Endothelial cell of umbilical vein (primary cell): Measurements from ENCODE around the gene FRRS1L. TPM values are rescaled to one million over a fixed set of nuclear protein-coding genes. Genes with fewer than 3 reads are reported as not detected.

Experiments used
- BruUV-seq: library from RNA; stranded (reverse); fragments of 400-500 nt; replicated peaks from 2 replicates; lab custom pipeline; 2021; lab: Mats Ljungman, UMichigan
- CTCF ChIA-PET: fragments of 300-600, 350-600 bp; sonication (Branson Sonifier 250); formaldehyde crosslinking; loops from one replicate; lab custom pipeline; 2021; ENCODE audit warnings: antibody characterized with exemption, inconsistent platforms; lab: Charles Lee
- POLR2A ChIA-PET: fragments of 300-600, 350-600 bp; sonication (Branson Sonifier 250); formaldehyde crosslinking; loops from one replicate; lab custom pipeline; 2021; ENCODE audit warnings: antibody characterized with exemption, inconsistent platforms; lab: Charles Lee
- DNase-seq: peaks from one replicate; pipeline ENCODE4 v3.0.0-alpha.2; 2011; ENCODE audit warnings: low read depth, low spot score
- FAIRE-seq: peaks from 2 replicates; lab custom pipeline; 2011; peaks lifted over from hg19 to GRCh38; lab: Jason Lieb, UNC
- H2AFZ ChIP-seq: 2 replicates; pipeline ENCODE4 v1.6.0; 2012; ENCODE audit warnings: low read depth, low read length, control low read depth, inconsistent platforms
- H3K27ac ChIP-seq: 2 replicates; pipeline ENCODE4 v1.5.1; 2011; ENCODE audit warnings: low read depth, mild to moderate bottlenecking, control low read depth, low read length, moderate library complexity; ENCODE audit not compliant: insufficient read depth
- H3K27me3 ChIP-seq, 2 experiments: 2 replicates each; pipeline versions ENCODE4 v1.6.0 to v1.6.1; 2011; ENCODE audit warnings: low read length in 2 of 2, mixed read lengths in 1 of 2; ENCODE audit not compliant: control insufficient read depth in 2 of 2, insufficient read depth in 2 of 2
- H3K36me3 ChIP-seq, 2 experiments: 2 replicates in 1 of 2; 3 replicates in 1 of 2; pipeline ENCODE4 v1.5.1; 2011; ENCODE audit warnings: low read length in 2 of 2, mild to moderate bottlenecking in 1 of 2, moderate library complexity in 1 of 2; ENCODE audit not compliant: control insufficient read depth in 2 of 2, insufficient read depth in 2 of 2; ENCODE audit errors: extremely low read depth in 1 of 2
- H3K4me1 ChIP-seq: 3 replicates; pipeline ENCODE4 v1.5.1; 2011; ENCODE audit warnings: mild to moderate bottlenecking, low read length; ENCODE audit not compliant: control insufficient read depth, insufficient read depth; ENCODE audit errors: extremely low read depth
- H3K4me2 ChIP-seq: 2 replicates; pipeline ENCODE4 v1.6.1; 2011; ENCODE audit warnings: low read length, control low read depth, mixed read lengths; ENCODE audit not compliant: insufficient read depth
- H3K4me3 ChIP-seq, 3 experiments: fragments of 200-600 bp in 1 of 3; sonication (generic), shearing (Covaris generic) in 1 of 3; replicated peaks in 1 of 3; 2 replicates each; pipeline ENCODE4 v1.5.1; 2011 to 2016; ENCODE audit warnings: control low read depth in 3 of 3, low read length in 3 of 3, mild to moderate bottlenecking in 2 of 3, inconsistent platforms in 1 of 3, low read depth in 1 of 3, moderate library complexity in 1 of 3; ENCODE audit not compliant: insufficient read depth in 1 of 3
- H3K79me2 ChIP-seq: 2 replicates; pipeline ENCODE4 v1.6.0; 2012; ENCODE audit warnings: low read length, inconsistent platforms; ENCODE audit not compliant: control insufficient read depth, insufficient read depth
- H3K9ac ChIP-seq: replicated peaks from 2 replicates; pipeline ENCODE3; 2011; ENCODE audit warnings: low read length, control low read depth; ENCODE audit not compliant: insufficient read depth; ENCODE audit errors: extremely low read depth
- H3K9me1 ChIP-seq: replicated peaks from 3 replicates; pipeline ENCODE4 v1.6.0; 2011; ENCODE audit warnings: mild to moderate bottlenecking, low read length; ENCODE audit not compliant: control insufficient read depth, insufficient read depth; ENCODE audit errors: extremely low read depth
- H3K9me3 ChIP-seq: replicated peaks from 2 replicates; pipeline ENCODE4 v1.5.1; 2012; ENCODE audit warnings: low read length, inconsistent platforms; ENCODE audit not compliant: control insufficient read depth, insufficient read depth
- H4K20me1 ChIP-seq: replicated peaks from 2 replicates; pipeline ENCODE3; 2011; ENCODE audit warnings: mild to moderate bottlenecking, low read length; ENCODE audit not compliant: control insufficient read depth, insufficient read depth; ENCODE audit errors: extremely low read depth
- EZH2 ChIP-seq: IDR thresholded peaks from 2 replicates; pipeline ENCODE4 v1.6.1; 2012; ENCODE audit warnings: borderline replicate concordance, low read depth, mild to moderate bottlenecking, moderate library complexity, low read length, inconsistent platforms; ENCODE audit not compliant: severe bottlenecking
- FOS ChIP-seq: IDR thresholded peaks from 2 replicates; pipeline ENCODE4 v1.6.1; 2011; ENCODE audit warnings: mild to moderate bottlenecking, low read length, moderate library complexity, borderline replicate concordance; ENCODE audit not compliant: insufficient read depth
- GATA2 ChIP-seq: IDR thresholded peaks from 2 replicates; pipeline ENCODE4 v1.7.0; 2011; ENCODE audit warnings: low read depth, mild to moderate bottlenecking, moderate library complexity, mixed read lengths, low read length; ENCODE audit not compliant: insufficient read length, insufficient read depth
- JUN ChIP-seq: IDR thresholded peaks from 2 replicates; pipeline ENCODE4 v1.6.1; 2011; ENCODE audit warnings: borderline replicate concordance, low read depth; ENCODE audit not compliant: insufficient read length, insufficient read depth
- MYC ChIP-seq: IDR thresholded peaks from one replicate; pipeline ENCODE4 v1.6.1; 2011; ENCODE audit warnings: mild to moderate bottlenecking, low read depth, low read length
- POLR2A ChIP-seq: IDR thresholded peaks from 2 replicates; pipeline ENCODE4 v1.6.1; 2012; ENCODE audit warnings: low read depth, mild to moderate bottlenecking, control low read depth, low read length
- POLR2AphosphoS5 ChIP-seq: IDR thresholded peaks from 2 replicates; pipeline ENCODE4 v1.6.1; 2012; ENCODE audit warnings: low read depth, mild to moderate bottlenecking, control low read depth, low read length, moderate library complexity; ENCODE audit not compliant: insufficient read depth
- dilution Hi-C: fragments of 300-500 bp; cut with MboI; formaldehyde crosslinking; loops from one replicate; pipeline ENCODE4 v1.15.0; 2019; ENCODE audit warnings: low sequenced_read_pairs; ENCODE audit not compliant: extremely low pct_ligation_motif_present
- intact Hi-C: fragments of 100-400 bp; cut with micrococcal nuclease; formaldehyde crosslinking; loops from one replicate; pipeline ENCODE4 v1.10.0; 2022
- polyA plus RNA-seq, 4 experiments: library from polyadenylated mRNA; depleted of rRNA in 3 of 4; stranded (reverse) in 3 of 4; unstranded in 1 of 4; fragments of >200 nt; gene quantifications; 2 replicates each; pipeline versions ENCODE4 v1.2.1 to v1.2.3, GENCODE V29; 2011 to 2012; ENCODE audit warnings: missing spikeins in 1 of 4
- total RNA-seq: library from RNA; stranded (reverse); gene quantifications from 2 replicates; pipeline ENCODE4 v1.2.3, GENCODE V29; 2021
- TF ChIP-seq, protein P1 (sequence below): IDR thresholded peaks from 2 replicates; pipeline ENCODE4 v1.6.1; 2011; ENCODE audit not compliant: insufficient read depth, insufficient read length
- TF ChIP-seq, protein P2 (sequence below), 2 donors: IDR thresholded peaks; 1 replicate in 1 of 2; 2 replicates in 1 of 2; pipeline ENCODE4 v1.5.1; 2011; ENCODE audit warnings: low read length in 2 of 2, mild to moderate bottlenecking in 2 of 2, moderate library complexity in 2 of 2, control low read depth in 1 of 2, inconsistent platforms in 1 of 2, low read depth in 1 of 2; ENCODE audit not compliant: insufficient read depth in 1 of 2; ENCODE audit errors: extremely low read depth in 1 of 2

The FRRS1L gene
- total and polyA plus RNA-seq, 2 donors (not counting 3 experiments of a cell fraction or from before 2014, with no cell fraction given): not detected

DNA sequence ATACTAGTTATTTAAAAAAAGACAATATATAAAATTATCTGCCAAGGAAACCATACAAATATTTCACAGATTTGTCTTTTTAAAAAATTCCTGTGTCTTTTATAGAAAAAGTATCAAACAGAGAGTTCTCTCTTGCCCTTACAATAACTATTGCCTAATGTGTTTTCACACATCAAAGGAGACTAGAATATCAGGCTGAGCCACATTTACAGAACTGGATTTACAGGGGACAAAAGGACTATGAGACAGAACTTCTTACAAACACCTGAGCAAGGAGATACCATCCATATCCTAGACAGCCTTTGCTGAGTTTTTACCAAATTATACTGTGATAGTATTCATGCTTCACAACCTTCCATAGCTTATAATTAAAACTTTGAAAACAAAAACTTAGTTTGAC is 81.5 kb downstream of the FRRS1L start:
- FAIRE-seq: no peak
- H3K4me1 ChIP-seq: no peaks in the 10 kb centered on the region
- TF ChIP-seq GATA2 (no peak), MYC (no peak), JUN (no peak), POLR2AphosphoS5 (no peak), POLR2A (no peak), EZH2 (no peak), FOS (no peak)
- TF ChIP-seq, protein P1, sequence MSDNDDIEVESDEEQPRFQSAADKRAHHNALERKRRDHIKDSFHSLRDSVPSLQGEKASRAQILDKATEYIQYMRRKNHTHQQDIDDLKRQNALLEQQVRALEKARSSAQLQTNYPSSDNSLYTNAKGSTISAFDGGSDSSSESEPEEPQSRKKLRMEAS: no peak
- TF ChIP-seq, protein P2, sequence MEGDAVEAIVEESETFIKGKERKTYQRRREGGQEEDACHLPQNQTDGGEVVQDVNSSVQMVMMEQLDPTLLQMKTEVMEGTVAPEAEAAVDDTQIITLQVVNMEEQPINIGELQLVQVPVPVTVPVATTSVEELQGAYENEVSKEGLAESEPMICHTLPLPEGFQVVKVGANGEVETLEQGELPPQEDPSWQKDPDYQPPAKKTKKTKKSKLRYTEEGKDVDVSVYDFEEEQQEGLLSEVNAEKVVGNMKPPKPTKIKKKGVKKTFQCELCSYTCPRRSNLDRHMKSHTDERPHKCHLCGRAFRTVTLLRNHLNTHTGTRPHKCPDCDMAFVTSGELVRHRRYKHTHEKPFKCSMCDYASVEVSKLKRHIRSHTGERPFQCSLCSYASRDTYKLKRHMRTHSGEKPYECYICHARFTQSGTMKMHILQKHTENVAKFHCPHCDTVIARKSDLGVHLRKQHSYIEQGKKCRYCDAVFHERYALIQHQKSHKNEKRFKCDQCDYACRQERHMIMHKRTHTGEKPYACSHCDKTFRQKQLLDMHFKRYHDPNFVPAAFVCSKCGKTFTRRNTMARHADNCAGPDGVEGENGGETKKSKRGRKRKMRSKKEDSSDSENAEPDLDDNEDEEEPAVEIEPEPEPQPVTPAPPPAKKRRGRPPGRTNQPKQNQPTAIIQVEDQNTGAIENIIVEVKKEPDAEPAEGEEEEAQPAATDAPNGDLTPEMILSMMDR (IDR thresholded peaks at IDR 0.05; ENCODE audit: extremely low read depth in 1 of 2, insufficient read depth in 1 of 2, low read depth in 1 of 2, low read length in 2 of 2): no peak
- ChIA-PET POLR2A (no interaction called here), CTCF (interaction anchor here (1.5 to 3.7 kb wide), 2 partner anchors 12 to 34 kb away, joined by 3 to 13 read pairs; partner anchors contain the start of gene TMEM245)
- H4K20me1 ChIP-seq: no peaks in the 10 kb centered on the region
- dilution Hi-C loops (no loop called here), intact Hi-C loops (no loop called here)
- H3K27ac ChIP-seq: no peak overlapping the region
- H3K9ac ChIP-seq: no peak overlapping the region
- H3K9me1 ChIP-seq: no peaks in the 10 kb centered on the region
- H3K27me3 ChIP-seq: no peaks in the 10 kb centered on the region
- no TSS peak for BruUV-seq
- H3K4me2 ChIP-seq: no peak overlapping the region
- no peak overlapping the region for H3K4me3 ChIP-seq
- H3K36me3 ChIP-seq: peaks cover 2 to 5% of the 10 kb centered on the region in 2 experiments
- H3K79me2 ChIP-seq: no peaks in the 10 kb centered on the region
- H3K9me3 ChIP-seq: no peaks in the 10 kb centered on the region
- no peak for DNase-seq
- no peak overlapping the region for H2AFZ ChIP-seq
